ENCODE measurements around the gene CDH2. TPM values are rescaled to one million over a fixed set of nuclear protein-coding genes. Genes with fewer than 3 reads are reported as not detected.

Gene CDH2
- total RNA-seq, 4 donors from 2014 or later: 9.8 to 52.9 (median 17.8) TPM

GRCh38 chr18:28125051-28125450, 51.9 kb downstream of the CDH2 start:
- no peaks in the 10 kb centered on the region for H3K9me3 ChIP-seq
- no peak overlapping the region for H3K27ac ChIP-seq
- no peaks in the 10 kb centered on the region for H3K36me3 ChIP-seq
- peaks cover 0 to 21% (median 0%) of the 10 kb centered on the region in 3 donors for H3K4me1 ChIP-seq
- 67 to 72% methylated on average over 3 of the region's 3 CpGs for WGBS, 2 donors (ENCODE audit: low coverage in 1 of 2)
- H3K27me3 ChIP-seq: no peaks in the 10 kb centered on the region
- TF ChIP-seq POLR2AphosphoS5 (IDR thresholded peaks at IDR 0.05) (no peak), CTCF (IDR thresholded peaks at IDR 0.05) (no peak), EP300 (IDR thresholded peaks at IDR 0.05) (no peak), POLR2A (IDR thresholded peaks at IDR 0.05) (no peak)
- H3K4me3 ChIP-seq: no peak overlapping the region
- ATAC-seq: no peak

- Histone ChIP-seq H3K4me1 (peaks cover 0 to 21% (median 0%) of the 10 kb centered on the region in 3 donors), H3K4me3 (no peak overlapping the region), H3K36me3 (no peaks in the 10 kb centered on the region), H3K27me3 (no peaks in the 10 kb centered on the region), H3K9me3 (no peaks in the 10 kb centered on the region), H3K27ac (no peak overlapping the region)
- no peak for TF ChIP-seq CTCF (IDR thresholded peaks at IDR 0.05)
- TF ChIP-seq POLR2A (IDR thresholded peaks at IDR 0.05): no peak
- TF ChIP-seq POLR2AphosphoS5 (IDR thresholded peaks at IDR 0.05): no peak
- TF ChIP-seq EP300 (IDR thresholded peaks at IDR 0.05): no peak
- WGBS, 2 donors (ENCODE audit: low coverage in 1 of 2): 42 to 53% methylated on average over 4 of the region's 4 CpGs
- no peak for ATAC-seq
These were observed 52.5 kb downstream of the CDH2 start for GRCh38 chr18:28124131-28125029.

- Histone ChIP-seq H3K4me1 (peaks cover 0 to 21% (median 0%) of the 10 kb centered on the region in 3 donors), H3K27ac (no peak overlapping the region), H3K27me3 (no peaks in the 10 kb centered on the region), H3K36me3 (no peaks in the 10 kb centered on the region), H3K4me3 (no peak overlapping the region), H3K9me3 (no peaks in the 10 kb centered on the region)
- no peak for ATAC-seq
- WGBS, 2 donors (ENCODE audit: low coverage in 1 of 2): 28 to 50% methylated on average over 1 to 3 of the region's 3 CpGs
- TF ChIP-seq POLR2A (IDR thresholded peaks at IDR 0.05): no peak
- no peak for TF ChIP-seq EP300 (IDR thresholded peaks at IDR 0.05)
- TF ChIP-seq CTCF (IDR thresholded peaks at IDR 0.05): no peak
- TF ChIP-seq POLR2AphosphoS5 (IDR thresholded peaks at IDR 0.05): no peak
These were observed 53.4 kb downstream of the CDH2 start for GRCh38 chr18:28123401-28124030.

GRCh38 chr18:28120828-28121515, 56.0 kb downstream of the CDH2 start:
- Histone ChIP-seq H3K4me3 (no peak overlapping the region), H3K36me3 (no peaks in the 10 kb centered on the region), H3K4me1 (peaks cover 0 to 21% (median 0%) of the 10 kb centered on the region in 3 donors), H3K9me3 (no peaks in the 10 kb centered on the region), H3K27ac (no peak overlapping the region), H3K27me3 (no peaks in the 10 kb centered on the region)
- no peak for ATAC-seq
- 89 to 91% methylated on average over 2 of the region's 2 CpGs for WGBS, 2 donors (ENCODE audit: low coverage in 1 of 2)
- TF ChIP-seq POLR2AphosphoS5 (IDR thresholded peaks at IDR 0.05) (no peak), CTCF (IDR thresholded peaks at IDR 0.05) (no peak), POLR2A (IDR thresholded peaks at IDR 0.05) (no peak), EP300 (IDR thresholded peaks at IDR 0.05) (no peak)

All from gastroesophageal sphincter (tissue), 4 donors.